B cell (primary cell): ENCODE results near the gene SNRNP70. TPM values are rescaled to one million over a fixed set of nuclear protein-coding genes. Genes with fewer than 3 reads are reported as not detected.
"Not testable (repeated sequence)": the region's sequence is repeated elsewhere in the genome, so short reads cannot be mapped to it uniquely, and the experiment has no call there.

Experiments used
- ATAC-seq: fragments of 200-7000 bp; cut with Tn5 transposase; one replicate; pipeline ENCODE4 v1.10.0; 2021; ENCODE audit warnings: low read depth, mild to moderate bottlenecking, moderate number of reproducible peaks, moderate library complexity
- CTCF ChIA-PET: fragments of 350-600 bp; sonication (Branson Sonifier 250); formaldehyde crosslinking; loops from one replicate; lab custom pipeline; 2021; ENCODE audit warnings: antibody characterized with exemption, inconsistent platforms; lab: Charles Lee
- POLR2A ChIA-PET: fragments of 350-600 bp; sonication (Branson Sonifier 250); formaldehyde crosslinking; loops from one replicate; lab custom pipeline; 2021; ENCODE audit warnings: antibody characterized with exemption; lab: Charles Lee
- DNase-seq: peaks from one replicate; pipeline ENCODE4 v3.0.0; 2013
- H2AFZ ChIP-seq: 2 replicates; pipeline ENCODE4 v1.6.1; 2012; ENCODE audit warnings: mild to moderate bottlenecking, low read depth, low read length; ENCODE audit not compliant: insufficient read depth, poor library complexity, severe bottlenecking
- H3K27ac ChIP-seq, 2 donors: 1 replicate in 1 of 2; 2 replicates in 1 of 2; pipeline ENCODE4 v1.5.1; 2012 to 2013; ENCODE audit warnings: low read length in 2 of 2, mild to moderate bottlenecking in 2 of 2, moderate library complexity in 1 of 2
- H3K27me3 ChIP-seq, 4 experiments: fragments of 200-600 bp in 1 of 4; sonication (generic) in 1 of 4; replicated peaks in 1 of 4; 1 replicate in 2 of 4; 2 replicates in 2 of 4; pipeline versions ENCODE4 v1.6.1 to v1.7.0; 2013 to 2016; ENCODE audit warnings: low read length in 3 of 4, mild to moderate bottlenecking in 2 of 4, mixed read lengths in 1 of 4, moderate library complexity in 1 of 4; ENCODE audit not compliant: insufficient read depth in 4 of 4, control insufficient read depth in 3 of 4; ENCODE audit errors: control extremely low read depth in 1 of 4
- H3K36me3 ChIP-seq, 2 experiments: replicated peaks in 1 of 2; 1 replicate in 1 of 2; 2 replicates in 1 of 2; pipeline versions ENCODE4 v1.6.1 to v1.7.1; 2013; ENCODE audit warnings: low read length in 1 of 2; ENCODE audit not compliant: insufficient read depth in 2 of 2, control insufficient read depth in 1 of 2; ENCODE audit errors: control extremely low read depth in 1 of 2, extremely low read depth in 1 of 2
- H3K4me1 ChIP-seq, 2 donors: fragments of 200-600 bp in 1 of 2; sonication (generic) in 1 of 2; 1 replicate in 1 of 2; 2 replicates in 1 of 2; pipeline versions ENCODE4 v1.5.1 to v1.6.1; 2013 to 2017; ENCODE audit warnings: low read length in 2 of 2; ENCODE audit not compliant: control insufficient read depth in 2 of 2, insufficient read depth in 2 of 2
- H3K4me2 ChIP-seq: replicated peaks from 2 replicates; pipeline ENCODE3; 2012; ENCODE audit warnings: mild to moderate bottlenecking, low read depth, low read length; ENCODE audit not compliant: poor library complexity, severe bottlenecking
- H3K4me3 ChIP-seq, 5 experiments: fragments of 200-600 bp in 1 of 5; sonication (generic) in 1 of 5; 1 replicate in 3 of 5; 2 replicates in 2 of 5; pipeline versions ENCODE4 v1.5.1 to v1.7.0; 2011 to 2016; ENCODE audit warnings: low read length in 4 of 5, mild to moderate bottlenecking in 4 of 5, low read depth in 2 of 5, control low read depth in 1 of 5, moderate library complexity in 1 of 5; ENCODE audit not compliant: insufficient read depth in 1 of 5; ENCODE audit errors: control extremely low read depth in 1 of 5, extremely low read depth in 1 of 5
- H3K79me2 ChIP-seq: fragments of 200-600 bp; sonication (generic); one replicate; pipeline ENCODE4 v1.6.0; 2016; ENCODE audit warnings: low read length; ENCODE audit not compliant: control insufficient read depth, insufficient read depth
- H3K9ac ChIP-seq: fragments of 200-600 bp; sonication (generic); 2 replicates; pipeline ENCODE4 v1.6.1; 2017; ENCODE audit warnings: mild to moderate bottlenecking, low read length, moderate library complexity
- H3K9me3 ChIP-seq, 3 donors: one replicate each; pipeline versions ENCODE4 v1.6.1 to v1.7.1; 2013; ENCODE audit warnings: low read length in 2 of 3; ENCODE audit not compliant: control insufficient read depth in 2 of 3, insufficient read depth in 1 of 3; ENCODE audit errors: control extremely low read depth in 1 of 3
- H4K20me1 ChIP-seq: 2 replicates; pipeline ENCODE4 v1.6.0; 2012; ENCODE audit warnings: mild to moderate bottlenecking, low read length; ENCODE audit not compliant: insufficient read depth, control insufficient read depth, poor library complexity, severe bottlenecking
- H3K27ac Mint-ChIP-seq: one replicate; pipeline ENCODE4 v1.8.0; 2021; ENCODE audit warnings: mixed read lengths
- H3K27me3 Mint-ChIP-seq: one replicate; pipeline ENCODE4 v1.8.0; 2021; ENCODE audit warnings: mixed read lengths
- H3K4me1 Mint-ChIP-seq: one replicate; pipeline ENCODE4 v1.8.0; 2021; ENCODE audit warnings: mixed read lengths
- H3K4me3 Mint-ChIP-seq: one replicate; pipeline ENCODE4 v1.8.0; 2021; ENCODE audit warnings: mixed read lengths
- H3K9me3 Mint-ChIP-seq: one replicate; pipeline ENCODE4 v1.8.0; 2022; ENCODE audit warnings: mixed read lengths; ENCODE audit not compliant: insufficient read depth
- WGBS: methylation state at CpG from one replicate; pipeline ENCODE4 v1.1.5; 2013; ENCODE audit warnings: missing lambda C conversion rate; ENCODE audit not compliant: insufficient coverage; 5-methylcytosine and 5-hydroxymethylcytosine counted together
- intact Hi-C: fragments of 100-400 bp; cut with micrococcal nuclease; formaldehyde crosslinking; loops from one replicate; pipeline ENCODE4 v1.10.0; 2022
- polyA plus RNA-seq: library from polyadenylated mRNA; depleted of rRNA; stranded (reverse); fragments of >200 nt; gene quantifications from 2 replicates; pipeline ENCODE4 v1.2.3, GENCODE V29; 2012
- total RNA-seq, 2 donors: library from RNA; stranded (reverse); fragments of 120-200 nt in 1 of 2; gene quantifications; 1 replicate in 1 of 2; 2 replicates in 1 of 2; pipeline versions ENCODE4 v1.2.3 to v1.2.4, GENCODE V29; 2013 to 2022

Gene SNRNP70
- total and polyA plus RNA-seq, 2 donors (not counting 1 experiment from before 2014, with no cell fraction given): 598 to 954 TPM

- H3K27me3 Mint-ChIP-seq, CTCF ChIA-PET, H3K27ac ChIP-seq, H3K79me2 ChIP-seq, H3K9ac ChIP-seq, H3K4me1 Mint-ChIP-seq, DNase-seq, H3K27ac Mint-ChIP-seq, POLR2A ChIA-PET, H3K4me3 Mint-ChIP-seq, H2AFZ ChIP-seq, H3K4me1 ChIP-seq, H3K9me3 ChIP-seq, H4K20me1 ChIP-seq, H3K27me3 ChIP-seq, H3K4me3 ChIP-seq, H3K36me3 ChIP-seq, H3K9me3 Mint-ChIP-seq, H3K4me2 ChIP-seq, intact Hi-C loops, ATAC-seq: not testable (repeated sequence)
- WGBS: 78% methylated on average over 7 of the region's 15 CpGs
Measured at GRCh38 chr19:49043548-49043947, 41.7 kb upstream of the SNRNP70 start, which contains the start of gene CGB5. Gene CGB5, plus strand, starts transcription at chr19:49043848. Its CDS starts 362 bp downstream, at chr19:49044210.

GRCh38 chr19:49049011-49049410 lies 36.2 kb upstream of the SNRNP70 start, which contains the start of gene CGB8:
Gene CGB8, minus strand, starts transcription at chr19:49049111. Its CDS starts 372 bp downstream, at chr19:49048739.
- H4K20me1 ChIP-seq, H3K4me1 ChIP-seq, intact Hi-C loops, POLR2A ChIA-PET, H3K36me3 ChIP-seq, H3K9me3 ChIP-seq, H3K9ac ChIP-seq, H2AFZ ChIP-seq, H3K4me3 Mint-ChIP-seq, H3K27me3 ChIP-seq, H3K9me3 Mint-ChIP-seq, ATAC-seq, CTCF ChIA-PET, H3K79me2 ChIP-seq, H3K27ac ChIP-seq, H3K27me3 Mint-ChIP-seq, H3K4me3 ChIP-seq, H3K4me1 Mint-ChIP-seq, H3K27ac Mint-ChIP-seq, H3K4me2 ChIP-seq, DNase-seq: not testable (repeated sequence)
- 67% methylated on average over 5 of the region's 12 CpGs for WGBS

GRCh38 chr19:49049834-49050233 lies 35.4 kb upstream of the SNRNP70 start:
- H3K9ac ChIP-seq, ATAC-seq, H3K4me3 Mint-ChIP-seq, H3K9me3 ChIP-seq, H3K9me3 Mint-ChIP-seq, H3K27ac Mint-ChIP-seq, POLR2A ChIA-PET, H3K79me2 ChIP-seq, H3K36me3 ChIP-seq, H3K4me1 Mint-ChIP-seq, H3K4me2 ChIP-seq, DNase-seq, H4K20me1 ChIP-seq, H2AFZ ChIP-seq, intact Hi-C loops, H3K27me3 ChIP-seq, H3K4me3 ChIP-seq, H3K4me1 ChIP-seq, H3K27ac ChIP-seq, CTCF ChIA-PET, H3K27me3 Mint-ChIP-seq: not testable (repeated sequence)
- no CpG with 5 or more reads among the region's 4 CpGs for WGBS

GRCh38 chr19:49050376-49051033 lies 34.7 kb upstream of the SNRNP70 start:
- H3K4me2 ChIP-seq, ATAC-seq, H3K27me3 ChIP-seq, H3K79me2 ChIP-seq, H3K9me3 ChIP-seq, H3K27ac ChIP-seq, H3K27ac Mint-ChIP-seq, H3K4me1 ChIP-seq, H3K27me3 Mint-ChIP-seq, H3K9me3 Mint-ChIP-seq, H3K4me3 ChIP-seq, intact Hi-C loops, DNase-seq, H3K36me3 ChIP-seq, POLR2A ChIA-PET, H3K9ac ChIP-seq, H3K4me3 Mint-ChIP-seq, CTCF ChIA-PET, H2AFZ ChIP-seq, H3K4me1 Mint-ChIP-seq, H4K20me1 ChIP-seq: not testable (repeated sequence)
- 90% methylated on average over 22 of the region's 24 CpGs for WGBS
